Esophagus mucosa (tissue), 1 donor: Measurements from ENCODE around the gene ITPR1. TPM values are rescaled to one million over a fixed set of nuclear protein-coding genes. Genes with fewer than 3 reads are reported as not detected.

Experiments
- ATAC-seq: fragments of 200-7000 bp; cut with Tn5 transposase; one replicate; pipeline ENCODE4 v1.9.1; 2020
- total RNA-seq: library from RNA; stranded (reverse); gene quantifications from one replicate; pipeline ENCODE4 v1.2.4, GENCODE V29; 2023
- donor health status: DM: yes; HTN: yes; CAD: no.

Gene ITPR1
- total RNA-seq, 1 donor from 2014 or later, result 12.7 TPM

DNA sequence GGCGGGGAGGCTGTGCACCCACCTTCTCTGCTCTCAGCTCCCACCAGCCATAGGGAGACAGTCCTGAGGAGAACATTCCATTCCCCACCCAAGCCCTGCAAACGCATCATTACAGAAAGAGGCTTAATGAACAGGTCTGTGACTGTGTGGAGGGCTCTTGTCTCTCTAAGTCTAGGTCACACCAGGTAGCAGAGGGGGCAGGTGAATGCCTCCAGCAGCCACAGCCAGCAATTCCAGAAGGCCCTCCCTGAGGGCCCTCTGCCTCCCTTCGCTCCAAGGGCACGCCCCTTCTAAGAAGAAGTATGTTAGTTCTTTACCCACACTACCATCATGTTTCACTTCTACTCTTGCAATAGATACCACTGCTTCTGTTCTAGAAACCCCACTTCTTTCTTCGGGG lies 268.6 kb downstream of the ITPR1 start:
- ATAC-seq, result no peak

DNA sequence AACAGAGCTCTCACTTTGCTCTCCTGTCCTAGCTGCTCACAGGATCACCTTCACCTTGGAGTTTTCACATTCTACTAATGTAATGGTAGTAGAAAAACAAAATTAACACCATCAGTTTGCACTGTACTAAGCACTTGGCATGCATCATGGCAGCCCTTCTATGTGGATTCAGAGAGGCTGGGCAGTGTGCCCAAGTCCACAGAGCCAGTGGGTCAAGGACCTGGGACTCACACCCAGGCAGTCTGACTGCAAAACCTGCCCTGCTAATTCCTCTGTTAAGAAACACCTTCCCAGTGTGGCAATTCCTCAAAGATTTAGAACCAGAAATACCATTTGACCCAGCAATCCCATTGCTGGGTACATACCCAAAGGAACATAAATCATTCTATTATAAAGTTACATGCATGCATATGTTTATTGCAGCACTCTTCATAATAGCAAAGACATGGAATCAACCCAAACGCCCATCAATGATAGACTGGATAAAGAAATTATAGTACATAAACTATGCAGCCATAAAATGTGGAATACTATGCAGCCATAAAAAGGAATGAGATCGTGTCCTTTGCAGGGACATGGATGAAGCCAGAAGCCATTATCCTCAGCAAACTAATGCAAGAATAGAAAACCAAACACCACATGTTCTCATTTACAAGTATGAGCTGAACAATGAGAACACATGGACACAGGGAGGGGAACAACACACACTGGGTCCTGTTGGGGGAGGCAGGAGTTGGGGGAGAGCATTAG lies 269.5 kb downstream of the ITPR1 start:
- peak; percentile 82 for ATAC-seq

DNA sequence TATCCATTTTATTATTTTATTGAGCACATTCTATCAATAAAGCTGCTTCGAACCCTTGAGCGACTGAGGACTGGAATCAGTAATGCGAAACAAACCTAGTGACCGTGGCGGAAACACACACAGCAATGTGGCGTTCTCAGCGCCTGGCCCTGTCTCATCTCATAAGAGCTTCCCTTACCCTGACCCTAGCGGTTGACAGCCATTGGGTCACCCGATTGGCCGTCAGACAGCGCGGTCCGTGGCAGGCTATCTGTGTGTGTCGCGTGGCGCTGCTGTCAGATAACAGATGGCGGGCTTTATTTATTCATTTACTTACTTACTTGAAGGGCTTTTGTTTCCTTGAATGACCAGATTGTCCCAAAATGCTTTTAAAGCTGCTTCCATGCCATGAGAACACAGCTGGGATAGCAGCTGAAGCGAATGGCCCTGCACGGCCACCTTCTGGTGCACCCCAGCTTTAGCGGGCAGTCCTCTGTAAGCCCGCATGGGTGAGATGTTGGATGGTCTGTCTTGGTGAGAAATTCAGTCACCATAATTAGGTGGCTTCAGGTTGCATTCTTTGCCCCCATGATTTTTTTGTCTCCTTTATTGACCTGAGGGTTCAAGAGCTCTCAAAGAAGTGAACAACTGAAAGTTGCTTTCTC lies 270.6 kb downstream of the ITPR1 start:
- no peak for ATAC-seq

GRCh38 chr3:4765212-4765611 lies 272.1 kb downstream of the ITPR1 start:
- ATAC-seq, result no peak

DNA sequence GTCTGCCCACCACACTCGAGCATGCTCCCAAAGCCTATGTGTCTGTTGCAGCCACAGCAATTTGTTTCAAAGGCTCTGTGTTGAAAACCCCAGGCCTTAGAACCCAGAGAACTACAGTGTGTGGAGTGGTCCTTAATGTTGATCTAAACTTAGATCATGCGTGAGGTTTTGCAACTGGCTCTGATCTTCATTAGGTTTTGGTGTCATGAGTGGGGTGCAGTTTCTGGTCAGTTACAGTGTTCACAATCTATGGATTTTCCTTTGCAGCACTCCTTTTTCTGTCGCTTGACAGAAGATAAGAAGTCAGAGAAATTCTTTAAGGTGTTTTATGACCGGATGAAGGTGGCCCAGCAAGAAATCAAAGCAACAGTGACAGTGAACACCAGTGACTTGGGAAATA lies 273.1 kb downstream of the ITPR1 start:
- ATAC-seq, result no peak

DNA sequence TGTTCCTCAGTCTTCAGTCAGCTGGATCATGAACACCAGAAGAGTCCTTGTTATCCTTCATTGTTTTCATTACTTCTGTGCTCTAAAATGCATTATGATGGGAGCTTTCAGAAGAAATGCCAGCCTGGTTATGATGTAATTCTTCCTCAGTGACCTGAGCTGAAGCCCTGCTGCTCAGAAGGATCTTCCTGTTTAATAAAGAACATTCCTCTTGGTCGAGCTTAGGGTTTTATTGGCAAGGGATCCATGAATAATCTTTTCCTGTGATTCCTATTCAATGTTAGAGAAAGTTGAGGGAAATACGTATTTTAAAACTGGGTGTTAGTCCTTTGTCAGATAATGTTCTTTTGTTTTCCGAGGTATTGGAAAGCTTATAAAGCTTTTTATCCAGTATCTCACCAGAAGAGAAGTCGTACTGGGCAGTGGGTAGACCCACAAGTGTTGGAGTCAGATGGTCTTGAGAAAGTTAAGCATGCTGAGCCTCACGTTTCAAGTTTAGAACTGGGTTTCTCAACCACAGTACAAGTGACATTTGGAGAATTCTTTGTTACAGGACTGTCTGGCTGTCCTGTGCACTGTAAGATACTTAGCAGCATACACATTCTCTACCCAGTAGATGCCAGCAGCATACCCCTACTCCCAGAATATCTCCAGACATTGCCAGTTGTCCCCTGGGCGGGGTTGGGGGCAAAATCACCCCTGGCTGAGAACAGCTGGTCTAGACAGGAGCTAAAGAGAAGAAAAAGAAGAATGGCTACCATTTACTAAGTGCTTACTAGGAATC lies 273.8 kb downstream of the ITPR1 start:
- ATAC-seq, result no peak

- no peak for ATAC-seq
Observed at GRCh38 chr3:4768021-4768420, 274.9 kb downstream of the ITPR1 start.

DNA sequence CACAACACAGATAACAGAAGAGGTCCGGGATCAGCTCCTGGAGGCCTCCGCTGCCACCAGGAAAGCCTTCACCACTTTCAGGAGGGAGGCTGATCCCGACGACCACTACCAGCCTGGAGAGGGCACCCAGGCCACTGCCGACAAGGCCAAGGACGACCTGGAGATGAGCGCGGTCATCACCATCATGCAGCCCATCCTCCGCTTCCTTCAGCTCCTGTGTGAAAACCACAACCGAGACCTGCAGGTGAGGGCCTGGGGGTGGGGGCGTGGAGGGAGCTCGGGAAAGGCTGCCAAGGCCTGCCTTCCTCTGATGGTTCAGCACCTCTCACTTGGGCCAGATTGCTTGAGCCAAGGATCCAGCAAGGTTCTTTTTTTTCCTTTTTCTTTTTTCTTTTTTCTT lies 275.4 kb downstream of the ITPR1 start:
- no peak for ATAC-seq

GRCh38 chr3:4770561-4770960 lies 277.4 kb downstream of the ITPR1 start:
- no peak for ATAC-seq

- ATAC-seq, result no peak
Observed at GRCh38 chr3:4771243-4771642, 278.1 kb downstream of the ITPR1 start.

DNA sequence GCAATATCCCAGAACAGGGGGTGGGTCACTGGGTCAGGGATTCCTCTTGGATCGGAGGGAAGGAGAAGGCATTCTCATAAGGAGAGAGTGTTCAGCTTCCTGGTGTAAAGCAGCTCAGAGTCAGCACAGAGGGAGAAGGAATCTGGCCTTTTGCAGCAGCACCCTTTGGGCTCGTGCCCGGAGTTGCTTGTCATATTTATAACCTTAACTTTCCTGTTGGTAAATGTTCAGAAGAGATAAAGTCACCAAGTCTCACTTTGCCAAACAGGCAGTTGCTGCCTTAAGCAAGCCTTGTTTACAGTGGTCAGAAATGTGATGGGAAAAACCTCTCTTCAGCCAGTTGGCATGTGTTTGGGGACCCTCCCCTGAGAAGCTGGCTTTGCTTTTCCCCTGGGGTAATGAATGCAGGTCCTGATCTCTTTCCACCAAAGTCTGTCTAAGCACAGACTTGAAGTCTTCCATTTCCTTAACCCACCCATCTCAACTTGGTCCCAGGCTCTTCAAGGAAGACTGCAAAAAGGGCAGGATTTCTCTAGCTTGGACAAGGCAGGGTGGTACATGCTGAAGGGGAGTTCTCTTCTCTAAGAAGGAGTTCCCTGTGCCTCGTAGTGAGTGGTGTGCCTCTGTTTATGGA lies 279.1 kb downstream of the ITPR1 start:
- peak; percentile 43 for ATAC-seq

- ATAC-seq, result no peak
Observed at GRCh38 chr3:4772858-4773257, 279.7 kb downstream of the ITPR1 start.

- no peak for ATAC-seq
Observed at GRCh38 chr3:4773583-4773982, 280.4 kb downstream of the ITPR1 start.

DNA sequence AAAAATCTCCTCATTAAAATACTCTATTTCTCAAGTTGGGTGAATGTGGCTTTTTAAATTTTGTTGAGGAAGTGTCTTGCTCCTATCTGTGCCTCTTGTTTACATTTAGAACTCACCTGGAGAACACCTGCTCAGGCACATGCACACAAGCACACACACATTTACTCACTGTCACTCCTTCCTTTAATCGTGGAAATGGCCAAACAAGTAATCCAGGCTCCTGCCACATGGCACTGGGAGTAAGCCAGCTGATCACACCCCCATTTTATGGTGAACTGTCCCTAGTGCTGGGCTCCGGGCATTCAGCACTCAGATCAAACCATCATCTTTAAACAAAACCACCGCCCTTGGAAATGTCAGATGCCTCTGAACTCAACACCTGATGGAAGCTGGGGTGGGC lies 281.4 kb downstream of the ITPR1 start:
- no peak for ATAC-seq

GRCh38 chr3:4776399-4776979 lies 283.3 kb downstream of the ITPR1 start:
- ATAC-seq, result peak; percentile 78

DNA sequence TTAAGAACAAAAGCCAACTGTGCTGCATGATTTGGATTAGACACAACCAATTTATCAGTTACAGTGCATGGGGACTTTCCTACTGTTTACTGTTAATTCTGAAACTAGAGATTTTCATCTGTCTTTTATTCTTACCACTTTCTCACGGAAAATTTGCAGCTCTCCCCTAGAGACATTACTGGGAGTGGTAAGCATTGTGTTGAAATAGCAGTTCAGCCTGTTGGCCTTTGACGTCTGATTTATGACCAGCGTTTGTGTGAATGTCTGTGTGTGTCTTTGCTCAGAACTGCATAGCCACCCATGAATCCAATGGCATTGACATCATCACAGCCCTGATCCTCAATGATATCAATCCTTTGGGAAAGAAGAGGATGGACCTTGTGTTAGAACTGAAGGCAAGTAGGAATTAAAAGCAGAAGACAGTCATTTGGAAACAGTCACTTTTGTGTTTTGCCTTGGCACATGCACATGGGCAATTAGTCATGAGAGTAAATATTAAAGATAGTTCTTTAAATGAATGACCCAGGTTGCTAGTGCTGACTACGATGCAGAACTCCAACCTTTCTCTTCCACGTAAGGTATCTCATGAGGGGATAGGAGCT lies 283.9 kb downstream of the ITPR1 start:
- ATAC-seq, result peak; percentile 92

GRCh38 chr3:4778119-4778518 lies 285.0 kb downstream of the ITPR1 start:
- ATAC-seq, result peak; percentile 49

GRCh38 chr3:4778740-4779139 lies 285.6 kb downstream of the ITPR1 start:
- no peak for ATAC-seq

DNA sequence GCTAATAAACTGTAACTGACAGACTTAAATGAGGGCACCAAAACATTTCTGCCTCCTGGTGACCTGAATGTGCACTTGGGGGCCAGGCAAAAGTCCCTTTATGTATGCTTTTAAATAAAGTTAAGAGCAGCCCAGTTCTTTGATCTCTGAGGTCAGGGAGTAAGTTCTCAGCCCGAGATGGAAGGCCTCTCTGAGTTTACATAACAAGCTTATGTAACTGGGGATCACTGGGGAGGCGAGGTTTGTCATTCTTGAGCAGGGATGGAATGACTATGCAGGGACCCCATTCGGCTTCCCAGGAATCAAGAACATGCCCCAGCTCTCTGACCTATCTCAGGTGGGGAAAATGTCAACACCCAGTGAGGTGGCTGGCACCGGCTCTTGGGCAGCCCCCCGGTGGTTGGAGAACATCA lies 287.4 kb downstream of the ITPR1 start:
- no peak for ATAC-seq

DNA sequence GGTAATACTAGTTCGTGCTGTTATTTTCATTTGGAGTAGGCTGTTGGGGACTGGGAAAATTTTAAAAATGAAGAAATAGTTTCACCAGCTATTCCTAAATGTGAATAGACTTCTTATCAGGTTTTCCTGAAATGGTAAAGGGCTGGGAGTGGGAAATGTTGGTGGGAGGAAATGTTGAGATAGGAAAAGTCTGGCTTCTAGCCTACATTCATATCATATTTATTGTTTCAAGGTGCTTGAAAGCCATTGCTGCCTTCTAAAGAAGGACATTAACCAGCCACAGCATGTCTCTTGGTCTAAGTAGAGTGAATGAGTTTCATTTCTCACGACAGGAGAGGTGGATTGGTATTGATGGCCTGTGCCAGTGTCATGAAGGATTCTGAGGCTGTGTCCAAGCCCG lies 288.9 kb downstream of the ITPR1 start:
- ATAC-seq, result no peak

DNA sequence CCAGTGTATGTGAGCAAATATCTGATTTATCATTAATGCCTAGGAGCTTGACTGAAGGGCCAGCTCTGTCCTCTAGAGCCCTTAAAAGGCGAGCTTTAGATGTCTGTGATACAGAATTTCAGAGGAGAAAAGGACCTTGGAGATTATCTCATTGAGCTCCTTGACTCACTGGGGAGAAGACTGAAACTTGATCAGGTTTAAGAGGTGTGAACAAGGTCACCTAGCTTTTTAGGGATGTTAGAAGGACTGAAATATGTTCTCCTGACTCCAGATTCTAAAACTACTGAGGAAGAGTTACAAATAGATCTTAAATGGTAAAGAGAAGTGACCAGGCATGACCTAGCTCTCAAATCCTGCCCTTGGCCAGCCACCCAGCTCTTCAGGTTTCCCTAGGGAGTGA lies 292.4 kb downstream of the ITPR1 start:
- ATAC-seq, result no peak

GRCh38 chr3:4786431-4786830 lies 293.3 kb downstream of the ITPR1 start:
- ATAC-seq, result peak; percentile 99
